GM23338 (cell line): ENCODE measurements around the gene PAX9. TPM values are rescaled to one million over a fixed set of nuclear protein-coding genes. Genes with fewer than 3 reads are reported as not detected.

Experiments used
- ATAC-seq: fragments of 200-7000 bp; cut with Tn5 transposase; 3 replicates; pipeline ENCODE4 v1.9.1; 2020
- DNase-seq: peaks from one replicate; pipeline ENCODE4 v3.0.0-alpha.2; 2015; ENCODE audit warnings: low spot score
- H2AFZ ChIP-seq: fragments of 200-600 bp; sonication (generic); 2 replicates; pipeline ENCODE4 v1.8.0; 2016; ENCODE audit warnings: antibody characterized with exemption, mild to moderate bottlenecking, moderate library complexity
- H3F3A ChIP-seq: fragments of 200-600 bp; sonication (generic); replicated peaks from 2 replicates; pipeline ENCODE4 v1.8.0; 2017; ENCODE audit warnings: antibody characterized with exemption, mixed run types, low read depth
- H3K27ac ChIP-seq: fragments of 200-600 bp; sonication (generic); 2 replicates; pipeline ENCODE4 v1.6.1; 2016; ENCODE audit warnings: low read depth
- H3K27me3 ChIP-seq: fragments of 200-600 bp; sonication (generic); 2 replicates; pipeline ENCODE4 v1.8.0; 2016; ENCODE audit warnings: mild to moderate bottlenecking, mixed run types, moderate library complexity; ENCODE audit not compliant: insufficient read depth
- H3K36me3 ChIP-seq: fragments of 200-600 bp; sonication (generic); 2 replicates; pipeline ENCODE4 v1.8.0; 2016; ENCODE audit warnings: mild to moderate bottlenecking; ENCODE audit not compliant: insufficient read depth
- H3K4me1 ChIP-seq: fragments of 200-600 bp; sonication (generic); 2 replicates; pipeline ENCODE4 v1.8.0; 2016; ENCODE audit warnings: mild to moderate bottlenecking, moderate library complexity; ENCODE audit not compliant: insufficient read depth
- H3K4me2 ChIP-seq: fragments of 200-600 bp; sonication (generic); 2 replicates; pipeline ENCODE4 v1.7.1; 2017; ENCODE audit warnings: mixed run types
- H3K4me3 ChIP-seq: fragments of 200-600 bp; sonication (generic); 2 replicates; pipeline ENCODE4 v1.6.1; 2016; ENCODE audit warnings: mixed run types
- H3K79me2 ChIP-seq: fragments of 200-600 bp; sonication (generic); replicated peaks from 2 replicates; pipeline ENCODE4 v1.8.0; 2017; ENCODE audit warnings: mild to moderate bottlenecking; ENCODE audit not compliant: insufficient read depth
- H3K9me2 ChIP-seq: fragments of 200-600 bp; sonication (generic); 2 replicates; pipeline ENCODE4 v1.8.0; 2017; ENCODE audit not compliant: insufficient read depth
- H4K20me1 ChIP-seq: fragments of 200-600 bp; sonication (generic); replicated peaks from 2 replicates; pipeline ENCODE4 v1.8.0; 2017; ENCODE audit warnings: mild to moderate bottlenecking; ENCODE audit not compliant: insufficient read depth
- H3K27ac Mint-ChIP-seq: 2 replicates; pipeline ENCODE4 v1.8.0; 2020; ENCODE audit warnings: inconsistent platforms, mild to moderate bottlenecking, moderate library complexity, mixed read lengths
- H3K27me3 Mint-ChIP-seq: 3 replicates; pipeline ENCODE4 v1.8.0; 2022; ENCODE audit warnings: low read depth, mild to moderate bottlenecking, moderate library complexity, mixed read lengths, inconsistent platforms; ENCODE audit not compliant: insufficient read depth, poor library complexity
- H3K36me3 Mint-ChIP-seq: 3 replicates; pipeline ENCODE4 v1.8.0; 2021; ENCODE audit warnings: low read depth, mild to moderate bottlenecking, inconsistent platforms, moderate library complexity, mixed read lengths
- H3K4me1 Mint-ChIP-seq: 3 replicates; pipeline ENCODE4 v1.8.0; 2020; ENCODE audit warnings: mild to moderate bottlenecking, inconsistent platforms, mixed read lengths
- H3K4me3 Mint-ChIP-seq: 3 replicates; pipeline ENCODE4 v1.8.0; 2021; ENCODE audit warnings: moderate library complexity, mild to moderate bottlenecking, inconsistent platforms, mixed read lengths
- H3K9me3 Mint-ChIP-seq: 3 replicates; pipeline ENCODE4 v1.8.0; 2020; ENCODE audit warnings: moderate library complexity, mild to moderate bottlenecking, inconsistent platforms, mixed read lengths
- CREB1 ChIP-seq: fragments of 250-450 bp; sonication (Bioruptor Pico); IDR thresholded peaks from 2 replicates; pipeline ENCODE4 v1.5.0; 2020; ENCODE audit warnings: low read depth, mild to moderate bottlenecking, moderate library complexity
- ETS1 ChIP-seq: IDR thresholded peaks from 2 replicates; pipeline ENCODE4 v1.6.1; 2016; ENCODE audit warnings: antibody characterized with exemption
- EZH2 ChIP-seq: fragments of 200-600 bp; sonication (generic); IDR thresholded peaks from one replicate; pipeline ENCODE4 v1.8.0; 2017; ENCODE audit warnings: antibody characterized with exemption, mild to moderate bottlenecking, low read depth; ENCODE audit not compliant: unreplicated experiment
- EZH2phosphoT487 ChIP-seq: fragments of 200-600 bp; sonication (generic); IDR thresholded peaks from one replicate; pipeline ENCODE4 v1.8.1; 2018; ENCODE audit warnings: antibody characterized with exemption; ENCODE audit not compliant: unreplicated experiment
- JUNB ChIP-seq: IDR thresholded peaks from one replicate; pipeline ENCODE4 v1.6.1; 2016; ENCODE audit warnings: antibody characterized with exemption; ENCODE audit not compliant: unreplicated experiment
- NANOG ChIP-seq: IDR thresholded peaks from 2 replicates; pipeline ENCODE4 v1.6.1; 2016; ENCODE audit warnings: antibody characterized with exemption, borderline replicate concordance
- REST ChIP-seq: IDR thresholded peaks from one replicate; pipeline ENCODE4 v1.6.1; 2018; ENCODE audit warnings: antibody characterized with exemption; ENCODE audit not compliant: unreplicated experiment
- ZNF462 ChIP-seq: fragments of 250-450 bp; sonication (Bioruptor Pico); IDR thresholded peaks from 2 replicates; pipeline ENCODE4 v1.5.0; 2020; ENCODE audit warnings: mild to moderate bottlenecking, moderate library complexity
- polyA plus RNA-seq: library from polyadenylated mRNA; unstranded; fragments of >200 nt; fragmentation: Nextera tagmentation; extraction: Ambion mirVana; gene quantifications from 2 replicates; pipeline ENCODE4 v1.2.1, GENCODE V29; 2016
- total RNA-seq: library from RNA; depleted of rRNA; stranded (reverse); fragments of >200 nt; shearing (Covaris generic); gene quantifications from 2 replicates; pipeline ENCODE4 v1.2.3, GENCODE V29; 2014

Gene PAX9
- total and polyA plus RNA-seq, 2 experiments from 2014 or later, result 0.74 TPM; not detected in 1

- TF ChIP-seq ETS1, result no peak
These were observed 39.5 kb downstream of the PAX9 start (continued) for GRCh38 chr14:36701132-36701531.

GRCh38 chr14:36702474-36702873, 40.8 kb downstream of the PAX9 start:
- peaks cover 5% of the 10 kb centered on the region; the same call in 1 of the 2 replicates for H3K9me2 ChIP-seq
- Mint-ChIP-seq H3K27me3 (peaks cover 2% of the 10 kb centered on the region), H3K9me3 (peaks cover 5% of the 10 kb centered on the region), H3K36me3 (peaks cover 10% of the 10 kb centered on the region; the same call in 2 of the 3 replicates), H3K4me3 (no peak overlapping the region), H3K4me1 (peaks cover 3% of the 10 kb centered on the region; the same call in 2 of the 3 replicates), H3K27ac (no peak overlapping the region)
- no peak overlapping the region for H3K27ac ChIP-seq
- no peak for TF ChIP-seq EZH2phosphoT487
- no peak for TF ChIP-seq JUNB
- no peak for TF ChIP-seq NANOG
- no peaks in the 10 kb centered on the region for H3K36me3 ChIP-seq
- DNase-seq, result no peak
- no peak overlapping the region for H3K4me3 ChIP-seq
- no peak overlapping the region for H3K4me2 ChIP-seq
- no peaks in the 10 kb centered on the region for H4K20me1 ChIP-seq
- H3F3A ChIP-seq, result no peaks in the 10 kb centered on the region
- no peak for ATAC-seq
- no peaks in the 10 kb centered on the region for H3K27me3 ChIP-seq
- no peak overlapping the region for H2AFZ ChIP-seq
- H3K79me2 ChIP-seq, result no peaks in the 10 kb centered on the region
- H3K4me1 ChIP-seq, result no peaks in the 10 kb centered on the region

- no peaks in the 10 kb centered on the region for H3K27me3 ChIP-seq
- Mint-ChIP-seq H3K9me3 (no peaks in the 10 kb centered on the region; the same call in 2 of the 3 replicates), H3K4me1 (no peaks in the 10 kb centered on the region), H3K36me3 (no peaks in the 10 kb centered on the region), H3K27ac (no peak overlapping the region), H3K4me3 (no peak overlapping the region), H3K27me3 (peaks cover 2% of the 10 kb centered on the region)
- H3K36me3 ChIP-seq, result no peaks in the 10 kb centered on the region
- no peaks in the 10 kb centered on the region for H3K79me2 ChIP-seq
- H3K27ac ChIP-seq, result no peak overlapping the region
- H3K4me1 ChIP-seq, result no peaks in the 10 kb centered on the region
- H3K9me2 ChIP-seq, result no peaks in the 10 kb centered on the region
- ATAC-seq (no peak), DNase-seq (no peak)
- H2AFZ ChIP-seq, result no peak overlapping the region
- no peaks in the 10 kb centered on the region for H4K20me1 ChIP-seq
- no peak overlapping the region for H3K4me3 ChIP-seq
- H3K4me2 ChIP-seq, result no peak overlapping the region
- H3F3A ChIP-seq, result no peaks in the 10 kb centered on the region
- TF ChIP-seq REST, result no peak
- no peak for TF ChIP-seq ETS1
- TF ChIP-seq EZH2phosphoT487, result no peak
- no peak for TF ChIP-seq EZH2
- TF ChIP-seq ZNF462 (CRISPR knock-in tag), result no peak
- TF ChIP-seq CREB1 (CRISPR knock-in tag), result no peak
- TF ChIP-seq NANOG, result no peak
These were observed 45.9 kb downstream of the PAX9 start for GRCh38 chr14:36707570-36707969.
